GM19467 (cell line): ENCODE measurements around the gene SDHA.

Source experiments
- ATAC-seq: cut with Tn5 transposase; IDR thresholded peaks from one replicate; pipeline ENCODE4 v1.9.1; 2021; ENCODE audit warnings: mild to moderate bottlenecking, moderate library complexity; ENCODE audit not compliant: unreplicated experiment

The SDHA gene

GRCh38 chr5:185095-186070 lies 32.7 kb upstream of the SDHA start:
- ATAC-seq = no peak

- no peak for ATAC-seq
Observed at GRCh38 chr5:186091-187041, 31.8 kb upstream of the SDHA start.

GRCh38 chr5:187042-187431 lies 31.1 kb upstream of the SDHA start:
- no peak for ATAC-seq

GRCh38 chr5:187617-188451 lies 30.3 kb upstream of the SDHA start:
- no peak for ATAC-seq

GRCh38 chr5:188488-189481 lies 29.3 kb upstream of the SDHA start:
- ATAC-seq = peak; percentile 78

GRCh38 chr5:189486-189885 lies 28.6 kb upstream of the SDHA start:
- no peak for ATAC-seq

GRCh38 chr5:189976-190365 lies 28.1 kb upstream of the SDHA start:
- ATAC-seq = no peak

GRCh38 chr5:190366-191035 lies 27.6 kb upstream of the SDHA start:
- ATAC-seq = peak; percentile 30

- ATAC-seq = no peak
Observed at GRCh38 chr5:191036-191948, 26.8 kb upstream of the SDHA start, which contains the start of gene LRRC14B. LRRC14B (plus strand) TSS chr5:191495; CDS start chr5:191539, 44 bp downstream.

GRCh38 chr5:191949-192690 lies 26.0 kb upstream of the SDHA start:
- no peak for ATAC-seq

- no peak for ATAC-seq
Observed at GRCh38 chr5:192691-192969, 25.5 kb upstream of the SDHA start.

GRCh38 chr5:192970-193831 lies 24.9 kb upstream of the SDHA start:
- ATAC-seq = no peak

- no peak for ATAC-seq
Observed at GRCh38 chr5:194102-194501, 24.0 kb upstream of the SDHA start.

- ATAC-seq = no peak
Observed at GRCh38 chr5:194603-195209, 23.4 kb upstream of the SDHA start.

GRCh38 chr5:195401-196160 lies 22.5 kb upstream of the SDHA start:
- no peak for ATAC-seq
